Measurements from ENCODE around the gene FRMD4A.

DNA sequence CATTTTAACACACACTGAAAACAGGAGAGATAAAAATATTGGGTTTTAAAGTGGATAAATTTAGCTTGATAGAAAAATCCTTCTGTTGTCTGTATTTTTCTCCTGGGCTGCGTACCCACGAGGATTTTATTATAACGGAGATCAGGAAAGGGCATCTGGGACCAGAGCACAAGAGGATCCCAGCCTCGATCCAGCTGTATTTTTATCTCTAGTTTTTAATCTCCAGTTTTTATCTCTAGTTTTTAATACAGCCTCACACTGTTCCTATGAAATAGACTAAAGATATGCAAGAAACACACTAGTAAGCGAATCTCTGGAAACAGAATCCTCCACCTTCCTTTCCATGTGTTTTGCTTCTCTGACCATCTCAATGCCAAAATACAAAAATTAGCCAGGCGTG, 295.2 kb downstream of the FRMD4A start:
- TF ChIP-seq, protein P1, sequence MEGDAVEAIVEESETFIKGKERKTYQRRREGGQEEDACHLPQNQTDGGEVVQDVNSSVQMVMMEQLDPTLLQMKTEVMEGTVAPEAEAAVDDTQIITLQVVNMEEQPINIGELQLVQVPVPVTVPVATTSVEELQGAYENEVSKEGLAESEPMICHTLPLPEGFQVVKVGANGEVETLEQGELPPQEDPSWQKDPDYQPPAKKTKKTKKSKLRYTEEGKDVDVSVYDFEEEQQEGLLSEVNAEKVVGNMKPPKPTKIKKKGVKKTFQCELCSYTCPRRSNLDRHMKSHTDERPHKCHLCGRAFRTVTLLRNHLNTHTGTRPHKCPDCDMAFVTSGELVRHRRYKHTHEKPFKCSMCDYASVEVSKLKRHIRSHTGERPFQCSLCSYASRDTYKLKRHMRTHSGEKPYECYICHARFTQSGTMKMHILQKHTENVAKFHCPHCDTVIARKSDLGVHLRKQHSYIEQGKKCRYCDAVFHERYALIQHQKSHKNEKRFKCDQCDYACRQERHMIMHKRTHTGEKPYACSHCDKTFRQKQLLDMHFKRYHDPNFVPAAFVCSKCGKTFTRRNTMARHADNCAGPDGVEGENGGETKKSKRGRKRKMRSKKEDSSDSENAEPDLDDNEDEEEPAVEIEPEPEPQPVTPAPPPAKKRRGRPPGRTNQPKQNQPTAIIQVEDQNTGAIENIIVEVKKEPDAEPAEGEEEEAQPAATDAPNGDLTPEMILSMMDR (conservative IDR thresholded peaks at IDR 0.05) = no peak
- no peak for TF ChIP-seq EZH2 (IDR thresholded peaks at IDR 0.05; ENCODE audit: low read depth)
